Gastroesophageal sphincter (tissue), 4 donors: ENCODE results near the gene ABCC6. TPM values are rescaled to one million over a fixed set of nuclear protein-coding genes. Genes with fewer than 3 reads are reported as not detected.

Experiments used
- ATAC-seq: fragments of 150-250 bp; one replicate; pipeline ENCODE4 v1.9.1; 2016; ENCODE audit warnings: mild to moderate bottlenecking, moderate library complexity
- H3K27ac ChIP-seq, 4 donors: fragments of 200-600 bp; sonication (generic) in 3 of 4; 1 replicate in 3 of 4; 2 replicates in 1 of 4; pipeline ENCODE4 v1.5.1; 2016 to 2019
- H3K27me3 ChIP-seq: fragments of 200-600 bp; sonication (generic); one replicate; pipeline ENCODE4 v1.5.1; 2019
- H3K36me3 ChIP-seq, 2 donors: fragments of 200-600 bp; sonication (generic); one replicate each; pipeline ENCODE4 v1.5.1; 2019; ENCODE audit warnings: control low read depth in 1 of 2
- H3K4me1 ChIP-seq, 3 donors: fragments of 200-600 bp; sonication (generic); 1 replicate in 2 of 3; 2 replicates in 1 of 3; pipeline ENCODE4 v1.5.1; 2016 to 2019; ENCODE audit warnings: control low read depth in 2 of 3
- H3K4me3 ChIP-seq, 2 donors: fragments of 200-600 bp; sonication (generic); one replicate each; pipeline ENCODE4 v1.5.1; 2019; ENCODE audit warnings: mild to moderate bottlenecking in 1 of 2, moderate library complexity in 1 of 2
- H3K9me3 ChIP-seq, 3 donors: fragments of 200-600 bp; sonication (generic); one replicate each; pipeline ENCODE4 v1.5.1; 2017 to 2019; ENCODE audit warnings: control low read depth in 2 of 3
- CTCF ChIP-seq, 4 experiments: fragments of 200-600 bp in 2 of 4; fragments of 450-650 bp in 2 of 4; sonication (generic) in 1 of 4; IDR thresholded peaks; one replicate each; pipeline ENCODE4 v1.5.1; 2017 to 2019; ENCODE audit warnings: antibody characterized with exemption in 4 of 4, mild to moderate bottlenecking in 2 of 4, moderate library complexity in 2 of 4
- EP300 ChIP-seq: sonication (generic); formaldehyde crosslinking; IDR thresholded peaks from one replicate; pipeline ENCODE4 v1.6.1; 2017; ENCODE audit warnings: antibody characterized with exemption, mild to moderate bottlenecking
- POLR2A ChIP-seq, 2 donors: fragments of 450-650 bp; IDR thresholded peaks; one replicate each; pipeline ENCODE4 v1.6.1; 2017; ENCODE audit warnings: antibody characterized with exemption in 2 of 2, mild to moderate bottlenecking in 2 of 2, moderate library complexity in 1 of 2
- POLR2AphosphoS5 ChIP-seq: sonication (generic); formaldehyde crosslinking; IDR thresholded peaks from one replicate; pipeline ENCODE4 v1.6.1; 2017; ENCODE audit warnings: antibody characterized with exemption
- WGBS, 2 donors: methylation state at CpG; one replicate each; pipeline ENCODE4 v1.1.5; 2018; ENCODE audit warnings: low coverage in 1 of 2; 5-methylcytosine and 5-hydroxymethylcytosine counted together
- total RNA-seq, 4 donors: library from RNA; depleted of rRNA; stranded (reverse); fragments of >200 nt; gene quantifications; one replicate each; pipeline ENCODE4 v1.1.0, GENCODE V29; 2016

Gene ABCC6
- total RNA-seq, 4 donors from 2014 or later = 0.93 to 1.0 (median 0.94) TPM

GRCh38 chr16:16176328-16176727 is 47.0 kb downstream of the ABCC6 start:
- H3K36me3 ChIP-seq = no peaks in the 10 kb centered on the region
- TF ChIP-seq EP300 = no peak
- TF ChIP-seq POLR2AphosphoS5 = no peak
- TF ChIP-seq POLR2A (IDR thresholded peaks at IDR 0.05) = no peak
- no peak overlapping the region for H3K4me3 ChIP-seq
- no peak for ATAC-seq
- H3K9me3 ChIP-seq = no peaks in the 10 kb centered on the region
- no peak overlapping the region for H3K27ac ChIP-seq
- no peaks in the 10 kb centered on the region for H3K4me1 ChIP-seq
- no peaks in the 10 kb centered on the region for H3K27me3 ChIP-seq

GRCh38 chr16:16175296-16175695 is 48.0 kb downstream of the ABCC6 start:
- ATAC-seq = no peak
- Histone ChIP-seq H3K9me3 (no peaks in the 10 kb centered on the region), H3K27me3 (no peaks in the 10 kb centered on the region), H3K4me1 (no peaks in the 10 kb centered on the region), H3K4me3 (no peak overlapping the region), H3K36me3 (no peaks in the 10 kb centered on the region), H3K27ac (no peak overlapping the region)
- WGBS, 2 donors = 43% methylated on average over 3 of the region's 5 CpGs; no CpG with 5 or more reads in 1 of the 2 donors
- TF ChIP-seq EP300 (no peak), POLR2AphosphoS5 (no peak), POLR2A (IDR thresholded peaks at IDR 0.05) (no peak), CTCF (IDR thresholded peaks at IDR 0.05) (no peak)

GRCh38 chr16:16172991-16173390 is 50.3 kb downstream of the ABCC6 start:
- H3K27ac ChIP-seq = no peak overlapping the region
- H3K9me3 ChIP-seq = no peaks in the 10 kb centered on the region
- no peaks in the 10 kb centered on the region for H3K27me3 ChIP-seq
- no peaks in the 10 kb centered on the region for H3K4me1 ChIP-seq
- 85 to 87% methylated on average over 2 to 3 of the region's 4 CpGs for WGBS, 2 donors
- TF ChIP-seq POLR2A (IDR thresholded peaks at IDR 0.05) (no peak), EP300 (no peak), CTCF (IDR thresholded peaks at IDR 0.05) (no peak), POLR2AphosphoS5 (no peak)
- H3K36me3 ChIP-seq = no peaks in the 10 kb centered on the region
- no peak overlapping the region for H3K4me3 ChIP-seq
- no peak for ATAC-seq

- no peak for TF ChIP-seq POLR2AphosphoS5
- TF ChIP-seq EP300 = no peak
- TF ChIP-seq CTCF (IDR thresholded peaks at IDR 0.05) = no peak
- no peak for TF ChIP-seq POLR2A (IDR thresholded peaks at IDR 0.05)
- Histone ChIP-seq H3K27me3 (no peaks in the 10 kb centered on the region), H3K4me3 (no peak overlapping the region), H3K4me1 (no peaks in the 10 kb centered on the region), H3K36me3 (no peaks in the 10 kb centered on the region), H3K9me3 (no peaks in the 10 kb centered on the region), H3K27ac (no peak overlapping the region)
- ATAC-seq = no peak
- 93 to 100% methylated on average over 4 of the region's 4 CpGs for WGBS, 2 donors
These were observed 51.9 kb downstream of the ABCC6 start for GRCh38 chr16:16171332-16171919.

- Histone ChIP-seq H3K27me3 (no peaks in the 10 kb centered on the region), H3K4me1 (no peaks in the 10 kb centered on the region), H3K27ac (no peak overlapping the region), H3K36me3 (no peaks in the 10 kb centered on the region), H3K4me3 (no peak overlapping the region), H3K9me3 (no peaks in the 10 kb centered on the region)
- TF ChIP-seq EP300 (no peak), POLR2AphosphoS5 (no peak), POLR2A (IDR thresholded peaks at IDR 0.05) (no peak), CTCF (IDR thresholded peaks at IDR 0.05) (no peak)
- 92% methylated on average over 5 of the region's 15 CpGs; no CpG with 5 or more reads in 1 of the 2 donors for WGBS, 2 donors
- ATAC-seq = no peak
These were observed 53.7 kb downstream of the ABCC6 start for GRCh38 chr16:16169615-16170014.
